ENCODE results near the gene DNAJB14.

Gene DNAJB14

DNA sequence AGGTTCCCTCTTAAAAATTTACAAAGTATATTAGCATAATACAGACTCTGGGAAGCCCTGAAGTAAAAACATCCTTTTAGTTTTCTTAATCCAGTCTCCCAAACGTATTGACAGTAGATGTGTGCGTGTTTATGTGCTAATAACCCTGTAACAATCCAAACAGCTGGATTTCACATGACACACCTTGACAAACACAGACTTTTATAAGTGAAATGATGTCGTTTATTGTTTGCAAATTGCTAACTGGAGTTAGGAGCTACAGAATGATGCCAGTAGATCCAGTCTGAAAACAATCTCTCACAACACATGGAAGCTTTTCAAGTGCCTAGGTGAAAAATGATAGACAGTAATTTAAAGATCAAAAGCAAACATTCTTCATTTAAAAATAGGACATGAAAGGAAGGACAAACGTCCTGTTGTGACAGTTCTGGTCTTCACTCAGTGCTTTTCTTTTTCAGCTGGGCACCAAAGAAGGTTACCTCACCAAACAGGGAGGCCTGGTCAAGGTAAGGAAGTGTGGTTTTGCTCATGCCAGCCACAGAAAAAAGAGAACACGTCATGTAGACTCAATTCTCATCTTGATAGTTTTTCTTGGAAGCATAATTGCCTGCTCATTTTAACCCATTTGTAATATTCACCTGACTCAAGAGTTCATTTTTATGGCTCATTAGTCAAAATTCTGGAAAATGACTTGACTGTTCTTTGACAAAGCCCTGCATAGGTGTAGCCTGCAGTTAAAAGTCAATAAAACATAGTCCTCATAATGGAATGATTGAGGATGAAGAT, 85.1 kb downstream of the DNAJB14 start:
- peak; percentile 8 for DNase-seq

DNA sequence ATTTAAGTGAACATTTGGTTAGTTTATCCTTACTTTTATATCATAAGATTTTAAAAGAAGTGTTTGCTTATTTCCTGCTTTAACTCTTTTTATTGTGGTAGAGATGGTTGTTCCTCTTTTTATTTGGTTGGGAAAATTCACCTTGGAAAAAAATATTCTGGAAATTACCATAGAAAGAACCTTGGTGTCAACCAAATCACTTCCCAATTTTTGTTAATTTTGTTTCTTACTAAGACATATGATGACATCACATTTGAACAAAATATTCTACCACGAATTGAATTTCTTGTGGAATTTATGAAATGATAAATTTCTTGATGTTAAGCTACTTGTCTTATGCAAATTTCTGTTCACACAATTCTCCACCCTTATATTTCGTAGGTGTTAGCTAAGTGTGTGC, 85.9 kb downstream of the DNAJB14 start:
- DNase-seq: no peak

DNA sequence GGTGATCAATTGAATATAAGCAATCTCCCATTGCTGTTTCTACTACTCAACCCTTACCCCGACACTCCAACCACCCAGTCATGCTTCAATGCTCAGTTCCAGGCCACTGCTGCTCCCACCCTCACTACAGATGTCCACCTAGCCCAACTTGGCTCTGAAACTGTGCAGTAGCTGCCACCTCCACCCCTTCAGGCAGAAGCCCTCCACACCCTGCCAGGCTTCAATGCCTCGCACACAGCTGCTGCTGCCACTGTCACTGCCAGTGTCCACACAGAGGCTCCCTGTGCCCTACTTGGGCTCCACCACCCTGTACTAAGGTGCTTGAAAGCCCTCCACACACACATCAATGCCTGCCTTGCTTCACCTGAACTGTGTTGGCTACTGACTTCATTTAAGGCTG, 86.8 kb downstream of the DNAJB14 start:
- no peak for DNase-seq

DNA sequence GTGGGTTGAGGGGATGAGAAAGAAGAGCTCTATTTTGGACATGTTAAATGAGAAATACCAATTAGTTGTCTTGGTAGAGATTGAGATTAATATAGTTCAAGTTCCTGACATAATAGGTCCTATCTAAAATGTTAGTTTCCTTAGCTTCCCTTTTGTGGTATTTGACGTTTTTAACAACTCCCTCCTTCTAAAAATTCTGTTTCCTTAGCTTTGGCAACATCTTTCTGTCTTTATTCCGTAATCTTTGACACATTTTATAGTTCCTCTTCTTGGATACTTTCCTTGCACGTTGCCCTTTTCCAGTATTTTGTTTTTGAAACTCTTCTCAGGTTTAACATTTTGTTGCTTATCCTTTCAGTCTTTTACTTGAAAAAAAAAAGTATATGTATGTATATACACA, 89.1 kb downstream of the DNAJB14 start:
- DNase-seq: no peak

DNA sequence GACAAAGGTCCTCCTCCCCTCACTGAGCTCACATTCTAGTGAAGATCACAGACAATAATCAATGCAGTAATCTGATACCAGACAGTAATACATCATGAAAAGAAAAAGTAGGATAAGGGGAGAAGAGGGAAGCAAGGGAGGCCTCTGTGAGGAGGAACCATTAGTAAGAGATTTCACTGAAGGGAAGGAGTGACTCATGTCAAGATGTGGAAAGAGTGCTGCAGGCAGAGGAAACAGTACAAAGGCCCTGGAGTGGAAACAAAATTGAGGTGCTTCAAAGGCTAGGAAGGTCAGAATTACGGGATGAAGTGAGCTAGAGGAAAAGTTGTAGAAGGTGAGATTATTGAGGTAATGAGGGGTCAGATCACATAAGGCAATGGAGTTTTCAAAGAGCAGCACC, 90.3 kb downstream of the DNAJB14 start:
- no peak for DNase-seq

DNA sequence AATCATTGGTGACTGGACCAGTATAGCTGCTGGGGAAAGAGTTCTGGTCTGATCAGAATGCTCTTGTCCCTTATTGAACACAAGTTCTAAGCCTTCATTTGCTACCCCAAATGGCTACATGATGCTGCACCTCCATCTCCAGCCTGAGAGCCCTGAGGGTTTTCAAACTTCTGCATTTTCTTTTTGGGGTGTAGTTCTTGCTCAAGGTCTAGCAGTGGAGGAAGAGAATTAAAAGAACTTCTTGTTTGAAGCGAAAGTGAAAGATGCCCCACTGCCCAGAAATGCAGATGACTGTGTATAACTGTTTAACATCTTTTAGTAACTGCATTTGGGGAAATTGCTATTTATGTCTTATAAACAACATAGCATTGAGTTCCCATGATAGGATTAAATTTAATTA, 90.7 kb downstream of the DNAJB14 start:
- DNase-seq: no peak

DNA sequence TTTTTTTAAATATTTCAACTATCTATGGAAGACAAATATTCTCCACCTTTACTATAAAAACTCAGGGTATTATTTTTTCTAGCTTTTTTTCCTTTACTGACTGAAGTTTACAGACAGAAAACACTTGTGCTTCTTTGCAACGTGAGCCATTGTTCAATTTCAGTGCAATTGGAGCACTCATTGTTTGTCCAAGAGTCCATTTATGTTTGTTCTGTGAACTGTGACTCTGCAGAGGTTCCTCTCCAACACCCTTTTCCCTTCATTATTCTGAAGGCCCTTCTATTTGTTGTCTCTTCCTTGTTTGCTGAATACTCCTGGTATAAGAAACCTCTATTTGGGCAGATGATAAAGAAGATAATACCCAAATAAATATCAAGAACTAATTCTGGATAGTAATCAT, 92.4 kb downstream of the DNAJB14 start:
- no peak for DNase-seq

DNA sequence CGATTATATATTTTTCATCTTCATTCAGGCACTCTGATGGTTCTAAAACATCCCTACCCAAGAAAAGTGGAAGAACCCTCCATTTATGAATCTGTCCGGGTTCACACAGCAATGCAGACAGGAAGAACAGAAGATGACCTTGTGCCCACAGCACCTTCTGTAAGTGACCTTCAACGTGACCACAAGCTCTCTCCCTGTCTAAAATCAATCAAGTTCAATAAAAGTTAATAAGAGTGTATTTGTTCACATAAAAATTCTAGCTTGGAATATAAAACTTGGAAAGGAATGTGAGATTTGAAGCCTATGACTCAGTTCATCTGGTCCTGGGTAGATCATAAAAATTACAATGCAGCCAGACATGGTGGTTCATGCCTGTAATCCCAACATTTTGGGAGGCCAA, 93.2 kb downstream of the DNAJB14 start:
- no peak for DNase-seq

DNA sequence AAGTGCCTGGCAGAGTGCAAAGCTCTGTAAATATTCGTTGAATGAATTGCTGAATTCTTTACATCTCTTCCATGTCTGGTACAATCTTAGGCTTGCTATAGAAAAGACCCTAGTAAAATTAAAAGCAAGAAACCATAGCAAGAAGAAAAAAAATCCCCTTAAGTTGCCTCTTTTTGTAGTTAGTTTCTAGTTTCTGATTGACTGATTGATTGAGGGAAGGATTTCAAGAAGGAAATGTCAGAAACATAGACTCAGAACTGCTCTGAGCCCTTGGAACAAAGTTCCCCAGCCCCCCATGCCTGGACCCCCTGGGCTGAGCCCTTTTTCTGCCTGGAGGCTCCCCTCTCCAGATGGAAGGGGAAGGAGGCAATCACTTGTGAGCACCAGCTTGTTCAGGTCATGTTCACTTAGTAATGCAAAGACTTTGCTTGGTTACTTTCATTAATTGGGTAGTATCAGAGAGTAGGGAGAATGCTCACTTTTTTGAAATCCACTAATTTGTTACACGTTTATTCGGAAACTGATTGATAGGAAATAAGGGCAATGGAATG, 94.1 kb downstream of the DNAJB14 start:
- no peak for DNase-seq

DNA sequence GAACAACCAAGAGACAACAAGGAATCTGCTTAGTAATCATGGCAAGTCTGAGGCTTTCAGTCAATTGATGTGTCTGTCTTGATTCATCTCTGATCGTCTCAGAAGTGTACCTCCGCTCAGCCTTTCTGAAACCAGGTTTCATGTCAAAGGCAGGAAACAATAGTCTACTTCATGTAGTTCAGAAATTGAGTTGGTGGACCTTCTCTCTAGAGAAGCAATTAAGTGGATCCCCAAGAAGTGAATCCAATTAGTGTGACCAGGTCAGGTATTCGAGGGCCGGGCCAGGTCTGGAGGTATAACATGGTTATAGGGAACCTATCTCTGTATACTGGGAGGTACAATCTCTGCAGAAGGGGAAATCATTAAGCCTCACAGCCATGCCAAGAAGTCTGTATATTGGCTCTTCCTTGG, 97.8 kb downstream of the DNAJB14 start:
- no peak for DNase-seq

DNA sequence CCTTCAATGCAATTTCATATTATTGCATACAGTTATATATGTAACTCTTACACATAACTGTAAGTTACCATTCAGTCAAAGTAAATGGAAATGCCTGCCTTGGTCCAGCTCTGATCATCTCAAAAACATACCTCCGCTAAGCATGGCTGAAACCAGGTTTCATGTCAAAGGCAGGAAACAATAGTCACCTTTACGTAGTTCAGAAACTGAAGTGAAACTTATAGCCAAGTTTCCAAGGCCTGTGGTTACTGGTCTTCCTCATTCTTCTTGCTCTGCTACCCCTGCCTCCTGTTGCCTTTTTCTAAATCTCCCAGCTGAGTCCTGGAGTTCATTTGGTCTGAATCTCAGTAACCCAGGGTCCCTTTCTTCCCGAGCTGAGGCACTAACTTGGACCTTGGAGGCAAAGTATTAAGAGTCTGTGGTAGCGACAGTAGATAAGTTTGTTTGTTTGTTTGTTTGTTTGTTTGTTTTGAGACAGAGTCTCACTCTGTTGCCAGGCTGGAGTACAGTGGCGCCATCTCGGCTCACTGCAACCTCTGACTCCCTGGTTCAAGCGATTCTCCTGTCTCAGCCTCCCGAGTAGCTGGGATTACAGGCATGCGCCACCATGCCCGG, 98.9 kb downstream of the DNAJB14 start:
- no peak for DNase-seq

DNA sequence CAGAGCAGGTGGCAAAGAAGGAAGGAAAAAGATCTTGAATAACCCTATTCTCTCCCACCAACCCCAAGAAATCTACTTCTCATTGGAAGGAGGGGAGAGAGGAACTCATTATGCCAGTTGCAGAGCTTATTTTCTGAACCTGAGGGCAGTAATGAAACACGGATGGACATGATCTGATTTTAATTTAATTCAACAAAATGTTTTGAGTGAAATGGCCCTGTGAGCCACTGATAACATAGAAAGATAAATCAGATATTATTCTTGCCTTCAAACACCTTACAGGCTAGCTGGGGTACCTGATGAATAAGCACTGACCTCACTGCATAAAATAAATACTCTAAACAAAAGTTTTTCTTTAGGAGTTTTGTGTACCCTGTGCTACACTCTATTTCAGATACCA, 99.5 kb downstream of the DNAJB14 start:
- no peak for DNase-seq

All from NCI-H2081 treated with DMSO at 0.1 percent for 48 hours (cell line).